ENCODE results near the gene BPIFB6. TPM values are rescaled to one million over a fixed set of nuclear protein-coding genes. Genes with fewer than 3 reads are reported as not detected.

Gene BPIFB6
- total RNA-seq, 1 experiment from 2014 or later, result not detected

DNA sequence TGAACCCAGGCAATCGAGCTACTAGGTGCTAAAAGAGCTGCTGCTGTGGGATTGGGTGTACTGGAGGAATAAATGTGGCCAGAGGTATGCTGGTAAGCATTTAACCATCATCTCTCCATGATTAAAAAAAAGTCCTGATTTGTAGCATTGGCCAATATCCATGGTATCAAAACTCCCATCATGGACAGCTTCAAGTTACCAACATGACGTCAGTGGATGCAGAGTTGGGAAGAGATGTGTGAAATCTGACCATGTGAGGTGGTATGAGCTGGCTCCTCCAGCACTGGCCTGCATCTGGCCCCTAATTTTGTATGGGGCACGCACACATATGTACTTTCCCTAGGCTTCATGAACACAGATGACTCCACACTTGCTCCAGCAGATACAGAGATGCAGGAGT is 59.7 kb downstream of the BPIFB6 start:
- TF ChIP-seq, protein P1, sequence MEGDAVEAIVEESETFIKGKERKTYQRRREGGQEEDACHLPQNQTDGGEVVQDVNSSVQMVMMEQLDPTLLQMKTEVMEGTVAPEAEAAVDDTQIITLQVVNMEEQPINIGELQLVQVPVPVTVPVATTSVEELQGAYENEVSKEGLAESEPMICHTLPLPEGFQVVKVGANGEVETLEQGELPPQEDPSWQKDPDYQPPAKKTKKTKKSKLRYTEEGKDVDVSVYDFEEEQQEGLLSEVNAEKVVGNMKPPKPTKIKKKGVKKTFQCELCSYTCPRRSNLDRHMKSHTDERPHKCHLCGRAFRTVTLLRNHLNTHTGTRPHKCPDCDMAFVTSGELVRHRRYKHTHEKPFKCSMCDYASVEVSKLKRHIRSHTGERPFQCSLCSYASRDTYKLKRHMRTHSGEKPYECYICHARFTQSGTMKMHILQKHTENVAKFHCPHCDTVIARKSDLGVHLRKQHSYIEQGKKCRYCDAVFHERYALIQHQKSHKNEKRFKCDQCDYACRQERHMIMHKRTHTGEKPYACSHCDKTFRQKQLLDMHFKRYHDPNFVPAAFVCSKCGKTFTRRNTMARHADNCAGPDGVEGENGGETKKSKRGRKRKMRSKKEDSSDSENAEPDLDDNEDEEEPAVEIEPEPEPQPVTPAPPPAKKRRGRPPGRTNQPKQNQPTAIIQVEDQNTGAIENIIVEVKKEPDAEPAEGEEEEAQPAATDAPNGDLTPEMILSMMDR (conservative IDR thresholded peaks at IDR 0.05; ENCODE audit: low read depth, low read length), result no peak
- TF ChIP-seq EZH2 (IDR thresholded peaks at IDR 0.05; ENCODE audit: borderline replicate concordance, low read depth, low read length, poor library complexity, severe bottlenecking), result no peak
- Histone ChIP-seq H3K36me3 (ENCODE audit: insufficient read depth, low read length, poor library complexity, severe bottlenecking) (no peaks in the 10 kb centered on the region), H3K27me3 (replicated peaks; ENCODE audit: insufficient read depth, low read depth, low read length, poor library complexity) (peaks cover 13% of the 10 kb centered on the region), H3K9me3 (ENCODE audit: low read depth, low read length, poor library complexity, severe bottlenecking) (no peaks in the 10 kb centered on the region), H3K4me3 (ENCODE audit: low read depth, low read length, poor library complexity, severe bottlenecking) (no peak overlapping the region), H3K4me1 (ENCODE audit: insufficient read depth, low read length, poor library complexity, severe bottlenecking) (no peaks in the 10 kb centered on the region), H3K27ac (ENCODE audit: low read depth, low read length, poor library complexity, severe bottlenecking) (no peak overlapping the region)
- POLR2A ChIA-PET (ENCODE audit: low non-redundant PET), result no interaction called here
- BruUV-seq (replicated peaks), result no TSS peak
- CTCF ChIA-PET, result no interaction called here
- intact Hi-C loops (cut with micrococcal nuclease; ENCODE audit: unreplicated experiment), result loop anchor here (10.0 kb wide), 1 partner anchor 204 kb away; no protein-coding TSS in a partner anchor
- no peak for DNase-seq (ENCODE audit: low spot score)

DNA sequence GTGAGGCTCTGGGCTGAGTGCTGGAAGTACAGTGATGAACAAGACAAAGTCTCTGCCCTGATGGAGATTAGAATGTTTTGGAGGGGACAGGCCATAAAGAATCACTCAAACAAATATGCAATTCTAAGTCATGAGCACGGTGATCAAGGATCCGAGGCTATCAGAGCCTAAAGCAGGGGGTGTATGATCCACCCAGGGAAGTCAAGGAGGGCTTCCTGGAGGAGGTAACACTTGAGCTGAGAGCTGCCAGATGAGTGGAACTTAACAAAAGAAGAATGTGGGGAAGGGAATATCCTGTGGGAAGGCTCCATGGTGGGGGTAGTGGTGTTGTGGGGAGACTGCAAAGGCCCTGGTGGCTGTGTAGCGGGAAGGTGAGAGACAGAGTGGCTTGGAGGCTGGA is 60.2 kb downstream of the BPIFB6 start:
- no TSS peak for BruUV-seq (replicated peaks)
- Histone ChIP-seq H3K4me3 (ENCODE audit: low read depth, low read length, poor library complexity, severe bottlenecking) (no peak overlapping the region), H3K4me1 (ENCODE audit: insufficient read depth, low read length, poor library complexity, severe bottlenecking) (no peaks in the 10 kb centered on the region), H3K9me3 (ENCODE audit: low read depth, low read length, poor library complexity, severe bottlenecking) (no peaks in the 10 kb centered on the region), H3K36me3 (ENCODE audit: insufficient read depth, low read length, poor library complexity, severe bottlenecking) (no peaks in the 10 kb centered on the region), H3K27me3 (replicated peaks; ENCODE audit: insufficient read depth, low read depth, low read length, poor library complexity) (peaks cover 13% of the 10 kb centered on the region), H3K27ac (ENCODE audit: low read depth, low read length, poor library complexity, severe bottlenecking) (no peak overlapping the region)
- ChIA-PET POLR2A (ENCODE audit: low non-redundant PET) (no interaction called here), CTCF (no interaction called here)
- DNase-seq (ENCODE audit: low spot score), result no peak
- intact Hi-C loops (cut with micrococcal nuclease; ENCODE audit: unreplicated experiment), result loop anchor here (10.0 kb wide), 1 partner anchor 203 kb away; no protein-coding TSS in a partner anchor
- TF ChIP-seq EZH2 (IDR thresholded peaks at IDR 0.05; ENCODE audit: borderline replicate concordance, low read depth, low read length, poor library complexity, severe bottlenecking), result no peak

DNA sequence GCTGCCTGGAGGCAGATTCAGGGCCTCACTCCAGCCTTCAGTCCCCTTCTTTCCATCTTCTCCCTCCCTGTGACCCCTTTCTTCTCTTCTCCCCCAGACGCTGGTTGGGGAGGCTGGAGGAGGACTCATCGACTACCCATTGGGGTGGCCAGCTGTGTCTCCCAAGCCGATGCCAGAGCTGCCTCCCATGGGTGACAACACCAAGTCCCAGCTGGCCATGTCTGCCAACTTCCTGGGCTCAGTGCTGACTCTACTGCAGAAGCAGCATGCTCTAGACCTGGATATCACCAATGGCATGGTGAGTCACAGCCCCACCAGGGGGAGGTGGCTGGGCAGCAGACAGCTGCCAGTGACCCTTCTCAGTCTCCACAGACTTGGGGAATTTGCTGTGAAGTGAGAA is 60.9 kb downstream of the BPIFB6 start:
- Histone ChIP-seq H3K36me3 (ENCODE audit: insufficient read depth, low read length, poor library complexity, severe bottlenecking) (no peaks in the 10 kb centered on the region), H3K4me3 (ENCODE audit: low read depth, low read length, poor library complexity, severe bottlenecking) (no peak overlapping the region), H3K27ac (ENCODE audit: low read depth, low read length, poor library complexity, severe bottlenecking) (no peak overlapping the region), H3K4me1 (ENCODE audit: insufficient read depth, low read length, poor library complexity, severe bottlenecking) (no peaks in the 10 kb centered on the region), H3K27me3 (replicated peaks; ENCODE audit: insufficient read depth, low read depth, low read length, poor library complexity) (peaks cover 13% of the 10 kb centered on the region), H3K9me3 (ENCODE audit: low read depth, low read length, poor library complexity, severe bottlenecking) (no peaks in the 10 kb centered on the region)
- BruUV-seq (replicated peaks), result no TSS peak
- intact Hi-C loops (cut with micrococcal nuclease; ENCODE audit: unreplicated experiment), result loop anchor here (10.0 kb wide), 1 partner anchor 202 kb away; no protein-coding TSS in a partner anchor
- CTCF ChIA-PET, result no interaction called here
- TF ChIP-seq, protein P1 (conservative IDR thresholded peaks at IDR 0.05; ENCODE audit: low read depth, low read length), result no peak
- TF ChIP-seq EZH2 (IDR thresholded peaks at IDR 0.05; ENCODE audit: borderline replicate concordance, low read depth, low read length, poor library complexity, severe bottlenecking), result no peak
- no peak for DNase-seq (ENCODE audit: low spot score)
- POLR2A ChIA-PET (ENCODE audit: low non-redundant PET), result no interaction called here

DNA sequence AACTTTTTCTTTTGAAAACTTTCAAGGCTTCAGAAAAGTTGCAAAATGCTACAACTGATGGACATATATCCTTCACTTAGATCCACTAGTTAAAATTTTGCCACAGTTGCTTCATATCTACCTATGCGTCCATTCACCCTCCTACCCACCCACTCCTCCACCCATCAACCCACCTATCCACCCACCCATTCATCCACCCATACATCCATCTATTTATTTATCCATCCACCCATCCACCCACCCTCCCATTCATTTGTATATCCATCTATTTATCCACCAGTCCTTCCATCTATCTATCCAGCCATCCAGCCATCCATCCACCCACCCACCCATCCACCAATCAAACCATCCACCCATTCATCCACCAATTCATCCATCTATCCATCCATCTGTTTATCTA is 61.6 kb downstream of the BPIFB6 start:
- H3K4me1 ChIP-seq (ENCODE audit: insufficient read depth, low read length, poor library complexity, severe bottlenecking), result no peaks in the 10 kb centered on the region
- DNase-seq (ENCODE audit: low spot score), result no peak
- TF ChIP-seq EZH2 (IDR thresholded peaks at IDR 0.05; ENCODE audit: borderline replicate concordance, low read depth, low read length, poor library complexity, severe bottlenecking), result no peak
- TF ChIP-seq, protein P1 (conservative IDR thresholded peaks at IDR 0.05; ENCODE audit: low read depth, low read length), result no peak
- H3K27me3 ChIP-seq (replicated peaks; ENCODE audit: insufficient read depth, low read depth, low read length, poor library complexity), result peaks cover 13% of the 10 kb centered on the region
- POLR2A ChIA-PET (ENCODE audit: low non-redundant PET), result no interaction called here
- no peak overlapping the region for H3K27ac ChIP-seq (ENCODE audit: low read depth, low read length, poor library complexity, severe bottlenecking)
- no TSS peak for BruUV-seq (replicated peaks)
- intact Hi-C loops (cut with micrococcal nuclease; ENCODE audit: unreplicated experiment), result loop anchor here (10.0 kb wide), 1 partner anchor 202 kb away; no protein-coding TSS in a partner anchor
- H3K9me3 ChIP-seq (ENCODE audit: low read depth, low read length, poor library complexity, severe bottlenecking), result no peaks in the 10 kb centered on the region
- no peak overlapping the region for H3K4me3 ChIP-seq (ENCODE audit: low read depth, low read length, poor library complexity, severe bottlenecking)
- H3K36me3 ChIP-seq (ENCODE audit: insufficient read depth, low read length, poor library complexity, severe bottlenecking), result no peaks in the 10 kb centered on the region
- CTCF ChIA-PET, result no interaction called here
